Stimulated activated CD8-positive, alpha-beta memory T cell treated with anti-CD3 and anti-CD28 coated beads, Interleukin-12 subunit alpha, Interleukin-12 subunit beta, amount 100 ng/mL, for 1 hour (primary cell): ENCODE results near the gene PTF1A.

Source experiments
- DNase-seq: peaks from one replicate; pipeline ENCODE4 v3.0.0-alpha.2; 2020; ENCODE audit warnings: low read depth

PTF1A gene

DNA sequence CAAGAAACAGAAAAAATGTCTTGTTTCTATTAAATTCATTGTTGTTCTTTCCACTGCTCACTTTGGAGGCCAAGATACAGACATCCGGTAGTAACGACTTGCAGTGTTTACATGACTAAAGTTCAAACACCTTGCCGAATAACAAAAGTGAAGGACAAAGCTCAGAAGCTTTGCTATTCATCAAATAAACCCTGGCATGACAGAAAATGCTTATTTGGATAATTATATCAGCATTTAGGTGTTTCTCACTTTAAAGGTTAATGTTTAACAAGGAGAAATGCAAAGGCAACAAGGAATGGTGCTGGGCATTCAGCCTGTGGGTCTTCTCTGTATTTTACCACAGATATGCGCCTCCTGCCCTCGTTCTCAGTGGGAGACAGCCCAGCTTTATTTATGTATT lies 5.4 kb upstream of the PTF1A start:
- DNase-seq = no peak

DNA sequence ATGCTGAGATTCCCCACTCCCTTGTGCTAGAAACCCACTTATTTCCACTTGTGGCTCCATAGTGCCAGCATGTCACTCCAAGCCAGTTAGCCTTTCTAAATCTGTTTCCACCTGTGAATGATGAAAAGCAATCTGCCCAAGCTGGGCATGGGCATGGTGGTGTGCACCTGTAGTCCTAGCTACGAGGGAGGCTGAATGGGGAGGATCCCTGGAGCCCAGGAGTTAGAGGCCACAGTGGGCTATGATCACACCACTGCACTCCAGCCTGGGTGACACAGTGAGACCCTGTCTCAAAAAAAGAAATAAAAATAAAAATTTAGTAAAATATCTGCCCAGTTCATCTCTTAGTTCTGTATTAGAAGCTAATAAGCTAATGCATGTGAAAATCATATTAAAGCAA lies 5.0 kb upstream of the PTF1A start:
- DNase-seq = no peak

DNA sequence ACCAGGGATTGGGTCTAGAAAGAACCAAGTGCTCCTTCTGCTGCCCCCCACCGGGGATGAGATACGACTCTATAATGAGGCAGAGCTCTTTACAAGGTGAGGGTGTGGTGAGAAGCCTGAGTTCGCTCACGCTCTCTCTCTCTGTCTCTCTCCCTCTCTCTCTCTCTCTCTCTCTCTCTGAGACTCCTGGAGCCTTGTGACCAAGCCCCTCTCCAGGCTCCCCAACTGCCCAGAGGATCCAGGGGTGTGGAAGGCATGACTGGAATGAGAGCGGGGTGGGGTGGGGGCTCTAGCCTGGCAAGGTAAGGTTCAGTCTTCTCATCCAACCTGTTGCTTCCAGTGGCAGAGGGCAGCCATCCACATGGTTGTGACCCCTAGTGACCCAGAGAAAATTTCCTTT lies 3.1 kb upstream of the PTF1A start:
- DNase-seq = no peak

DNA sequence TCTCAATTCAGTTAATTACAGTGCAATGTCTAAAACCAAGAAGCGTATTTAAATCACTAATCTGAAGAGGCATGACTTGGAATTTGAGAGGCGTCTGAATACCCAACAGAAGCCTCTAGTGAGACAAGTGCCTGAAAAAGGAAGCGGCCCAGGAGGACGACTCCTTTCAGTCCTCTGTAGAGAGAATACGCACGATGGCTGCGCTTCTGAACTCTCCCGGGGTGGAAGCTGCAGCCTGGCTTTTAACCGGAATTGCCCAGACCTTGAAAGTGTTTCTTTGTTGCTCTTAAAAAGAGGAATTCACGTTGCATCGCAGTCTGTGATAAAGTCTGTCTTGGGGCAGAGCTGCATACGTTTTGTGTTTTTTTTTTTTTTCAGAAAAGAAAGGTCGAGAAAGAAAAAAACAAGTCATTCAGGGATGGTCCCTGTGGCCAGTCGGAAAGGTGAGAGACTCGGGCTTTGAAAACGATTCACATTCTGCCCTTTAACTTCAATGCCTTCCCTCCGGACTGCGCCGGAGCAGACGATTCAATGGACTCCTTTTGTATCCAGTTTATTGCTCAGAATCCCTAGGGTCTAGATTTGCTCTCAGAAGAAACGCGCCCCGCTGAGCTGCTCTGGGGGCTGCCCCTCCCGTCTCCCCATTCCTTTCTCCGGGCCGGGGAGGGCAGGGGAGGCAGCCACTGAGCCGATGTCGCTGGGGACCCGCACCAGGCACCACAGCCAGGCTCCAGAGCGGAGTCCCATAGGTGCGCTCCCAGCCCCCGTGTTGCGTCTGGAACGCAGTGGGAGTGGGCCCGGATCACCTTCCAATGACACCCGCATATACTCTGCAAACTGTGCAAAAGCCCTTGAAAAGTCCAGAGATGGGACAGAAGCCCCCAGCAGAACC lies 994 bp upstream of the PTF1A start:
- DNase-seq = no peak

DNA sequence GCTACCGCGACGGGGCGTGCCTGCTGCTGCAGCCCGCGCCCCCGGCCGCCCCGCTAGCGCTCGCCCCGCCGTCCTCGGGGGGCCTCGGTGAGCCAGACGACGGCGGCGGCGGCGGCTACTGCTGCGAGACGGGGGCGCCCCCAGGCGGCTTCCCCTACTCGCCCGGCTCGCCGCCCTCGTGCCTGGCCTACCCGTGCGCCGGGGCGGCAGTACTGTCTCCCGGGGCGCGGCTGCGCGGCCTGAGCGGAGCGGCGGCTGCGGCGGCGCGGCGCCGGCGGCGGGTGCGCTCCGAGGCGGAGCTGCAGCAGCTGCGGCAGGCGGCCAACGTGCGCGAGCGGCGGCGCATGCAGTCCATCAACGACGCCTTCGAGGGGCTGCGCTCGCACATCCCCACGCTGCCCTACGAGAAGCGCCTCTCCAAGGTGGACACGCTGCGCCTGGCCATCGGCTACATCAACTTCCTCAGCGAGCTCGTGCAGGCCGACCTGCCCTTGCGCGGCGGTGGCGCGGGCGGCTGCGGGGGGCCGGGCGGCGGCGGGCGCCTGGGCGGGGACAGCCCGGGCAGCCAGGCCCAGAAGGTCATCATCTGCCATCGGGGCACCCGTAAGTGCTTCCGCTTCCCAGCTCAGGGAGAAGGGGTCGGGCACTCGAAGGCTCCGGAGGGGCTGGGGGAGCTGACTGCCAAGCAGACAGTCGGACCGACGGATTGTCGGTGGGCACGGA lies 761 bp downstream of the PTF1A start:
- DNase-seq = no peak

DNA sequence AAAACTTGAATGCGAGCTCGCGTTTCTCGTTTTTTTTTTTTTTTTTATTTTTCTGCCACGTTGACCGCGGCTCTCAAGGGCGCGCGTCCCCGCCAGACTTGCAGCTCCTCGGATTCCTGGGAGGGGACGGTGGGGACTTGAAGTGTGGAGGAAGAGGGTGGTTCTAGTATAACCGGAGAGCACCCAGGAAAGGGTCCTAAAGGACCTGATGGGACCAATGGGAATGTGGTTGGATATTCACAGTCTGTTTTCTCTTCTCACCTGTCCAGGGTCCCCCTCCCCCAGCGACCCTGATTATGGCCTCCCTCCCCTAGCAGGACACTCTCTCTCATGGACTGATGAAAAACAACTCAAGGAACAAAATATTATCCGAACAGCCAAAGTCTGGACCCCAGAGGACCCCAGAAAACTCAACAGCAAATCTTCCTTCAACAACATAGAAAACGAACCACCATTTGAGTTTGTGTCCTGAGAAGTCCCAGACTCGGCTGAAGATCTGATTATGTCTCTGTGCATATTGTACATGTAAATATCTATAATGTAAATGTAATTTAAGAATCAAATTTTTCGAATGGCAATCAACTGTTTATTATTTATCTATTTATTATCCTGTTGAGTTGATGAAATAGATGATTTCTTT lies 1.4 kb downstream of the PTF1A start:
- DNase-seq = no peak

DNA sequence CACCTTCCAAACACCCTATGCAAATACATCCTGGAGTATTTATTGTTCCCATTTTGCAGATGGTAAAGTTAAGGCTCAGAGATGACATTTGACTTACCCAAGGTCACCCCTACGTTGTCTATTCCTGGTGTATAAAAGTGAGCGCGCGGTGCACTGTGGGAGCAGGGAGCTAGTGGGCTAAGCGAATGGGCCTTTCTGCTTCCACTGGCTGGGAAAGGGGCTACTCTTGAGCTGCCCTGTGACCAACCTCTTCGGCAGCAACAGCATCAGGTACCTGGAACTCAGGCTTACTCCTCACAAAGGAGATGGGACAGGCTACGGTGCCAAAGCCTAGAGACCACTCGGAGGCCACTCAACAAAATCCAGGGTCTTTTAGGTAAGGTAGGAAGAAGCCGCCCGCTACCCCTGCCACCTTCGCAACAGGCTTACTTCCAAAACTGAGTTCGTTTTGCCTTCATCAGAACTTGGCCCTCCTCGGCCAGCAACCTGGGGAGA lies 2.4 kb downstream of the PTF1A start:
- DNase-seq = no peak

DNA sequence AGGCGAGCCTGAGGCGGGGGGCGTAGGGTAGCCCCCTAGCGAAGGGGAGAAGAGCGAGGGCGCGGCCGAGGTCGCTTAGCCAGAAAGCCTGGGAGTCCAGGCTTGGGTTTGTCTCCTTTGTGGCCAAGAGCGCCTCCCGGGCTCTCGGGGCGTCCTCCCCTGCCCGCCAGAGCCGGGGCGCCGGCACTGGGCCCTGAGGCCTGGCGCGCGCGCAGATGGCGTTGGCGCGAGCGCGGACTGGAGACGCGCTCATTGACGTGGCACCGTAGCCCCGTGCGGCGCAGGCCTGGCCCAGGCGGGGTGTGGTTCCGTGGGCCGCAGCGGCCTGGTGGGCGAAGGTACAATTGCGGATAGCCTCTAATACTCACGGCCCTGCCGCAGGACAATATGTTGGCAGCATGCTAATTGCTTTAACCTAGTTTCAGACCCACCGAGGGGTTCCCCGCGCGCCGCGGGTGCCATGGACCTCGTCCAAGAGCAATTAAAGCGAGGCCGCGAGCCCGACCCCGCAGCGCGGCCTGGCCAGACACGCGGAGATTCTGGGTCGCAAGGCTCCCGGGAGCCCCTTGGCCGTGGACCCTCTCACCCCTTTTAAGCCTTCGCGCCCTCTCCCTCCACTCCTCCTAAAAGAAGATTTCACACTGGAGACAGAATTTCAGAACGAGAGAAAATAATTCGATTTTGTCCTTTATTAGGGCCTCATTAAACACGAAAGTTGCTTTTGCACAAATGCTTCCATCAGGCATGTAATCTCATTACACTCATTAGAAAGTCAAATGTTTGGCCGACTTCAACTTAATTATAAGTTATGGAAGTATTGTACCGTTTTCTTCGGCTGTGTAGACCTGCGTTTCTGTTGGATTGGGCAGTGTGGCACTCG lies 3.1 kb downstream of the PTF1A start:
- DNase-seq = no peak

DNA sequence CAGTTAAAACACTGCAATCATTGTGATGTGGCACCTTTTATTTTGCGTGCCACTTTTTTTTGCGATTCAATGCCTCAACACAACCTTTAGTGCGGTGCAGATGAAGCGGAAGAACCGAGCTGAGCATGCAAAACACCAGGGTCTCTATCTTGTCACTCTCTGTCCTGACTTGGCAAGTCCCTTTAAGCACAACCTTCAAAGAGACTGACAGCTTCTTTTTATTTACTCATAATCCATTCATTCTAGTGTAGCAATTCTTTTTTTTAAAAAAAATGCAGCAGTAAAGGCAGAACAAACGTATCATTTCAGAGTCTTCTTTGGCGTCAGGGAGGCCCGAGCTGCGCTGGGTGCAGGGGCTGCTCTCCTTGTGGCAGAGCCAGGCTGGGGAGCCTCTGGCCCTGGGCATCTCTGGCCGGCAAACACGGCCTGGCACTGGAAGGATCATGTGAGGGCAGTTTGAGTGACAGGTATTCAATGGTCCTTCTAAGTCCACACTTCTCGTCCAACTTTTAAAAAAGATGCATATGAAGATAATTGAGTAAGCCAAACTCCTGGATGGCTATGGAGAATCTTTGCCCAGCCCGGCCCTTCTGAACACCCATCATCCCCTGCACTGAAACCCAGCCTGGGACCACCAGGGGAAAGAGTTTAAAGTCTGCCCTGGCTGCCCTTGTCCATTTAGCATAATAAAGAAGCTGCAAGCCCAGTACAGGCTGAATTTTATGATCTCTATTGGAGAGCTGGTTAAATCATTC lies 3.9 kb downstream of the PTF1A start:
- DNase-seq = no peak

DNA sequence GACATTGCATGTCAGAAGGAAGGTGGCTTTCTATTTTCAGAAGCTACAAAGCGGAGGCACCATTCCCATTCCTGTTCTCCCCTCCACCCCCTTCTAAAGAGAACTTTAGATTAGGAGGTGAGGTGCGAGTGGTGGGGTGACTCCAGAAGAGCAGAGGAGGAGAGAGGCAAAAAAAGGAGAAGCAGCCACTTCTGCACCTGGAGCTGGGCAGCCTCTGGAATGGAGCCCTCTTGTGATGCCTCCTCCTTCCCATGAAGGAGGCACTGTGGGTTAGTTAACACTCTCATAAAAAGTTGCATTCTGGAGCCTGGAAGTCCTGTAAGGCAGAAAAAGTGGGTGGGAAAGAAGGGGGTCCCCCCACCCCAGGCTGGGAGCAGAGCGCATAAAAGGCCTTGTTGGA lies 4.8 kb downstream of the PTF1A start:
- DNase-seq = no peak

DNA sequence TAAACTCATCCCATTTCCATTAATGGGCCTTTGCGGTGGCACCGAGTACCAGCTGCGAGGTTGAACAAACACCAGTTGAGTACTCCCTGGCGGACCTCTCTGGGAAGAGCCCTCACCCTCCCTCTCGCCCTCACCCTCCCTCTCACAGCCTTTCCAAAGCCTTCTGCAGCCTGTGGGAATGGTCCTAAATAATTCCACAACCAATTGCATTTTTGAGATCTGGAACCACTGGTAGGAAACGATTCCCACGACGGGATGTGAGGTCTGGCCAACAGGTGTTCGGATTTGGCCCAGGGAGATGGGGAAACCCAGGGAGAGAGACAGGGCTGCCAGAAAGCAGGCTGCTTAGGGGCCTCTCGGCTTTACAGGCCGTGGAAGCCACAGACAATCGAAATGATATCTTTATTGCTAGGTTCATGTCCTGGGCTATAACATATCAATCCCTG lies 5.3 kb downstream of the PTF1A start:
- no peak for DNase-seq

DNA sequence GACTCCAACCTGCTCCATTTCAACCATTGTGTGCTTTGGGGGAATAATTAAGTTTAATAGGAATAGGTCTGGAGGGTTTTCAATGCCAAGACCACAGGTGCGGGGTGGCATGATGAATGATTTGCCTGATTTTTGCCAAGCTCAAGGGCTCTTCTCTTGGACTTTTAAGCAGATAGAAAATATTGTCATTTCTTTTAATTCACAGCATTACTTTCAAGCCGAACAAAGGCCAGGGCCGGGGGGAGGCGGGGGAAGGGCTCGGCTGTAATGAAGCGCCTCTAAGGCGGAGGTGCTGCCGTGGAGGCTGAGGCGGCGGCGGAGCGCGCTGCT lies 6.5 kb downstream of the PTF1A start:
- DNase-seq = no peak

DNA sequence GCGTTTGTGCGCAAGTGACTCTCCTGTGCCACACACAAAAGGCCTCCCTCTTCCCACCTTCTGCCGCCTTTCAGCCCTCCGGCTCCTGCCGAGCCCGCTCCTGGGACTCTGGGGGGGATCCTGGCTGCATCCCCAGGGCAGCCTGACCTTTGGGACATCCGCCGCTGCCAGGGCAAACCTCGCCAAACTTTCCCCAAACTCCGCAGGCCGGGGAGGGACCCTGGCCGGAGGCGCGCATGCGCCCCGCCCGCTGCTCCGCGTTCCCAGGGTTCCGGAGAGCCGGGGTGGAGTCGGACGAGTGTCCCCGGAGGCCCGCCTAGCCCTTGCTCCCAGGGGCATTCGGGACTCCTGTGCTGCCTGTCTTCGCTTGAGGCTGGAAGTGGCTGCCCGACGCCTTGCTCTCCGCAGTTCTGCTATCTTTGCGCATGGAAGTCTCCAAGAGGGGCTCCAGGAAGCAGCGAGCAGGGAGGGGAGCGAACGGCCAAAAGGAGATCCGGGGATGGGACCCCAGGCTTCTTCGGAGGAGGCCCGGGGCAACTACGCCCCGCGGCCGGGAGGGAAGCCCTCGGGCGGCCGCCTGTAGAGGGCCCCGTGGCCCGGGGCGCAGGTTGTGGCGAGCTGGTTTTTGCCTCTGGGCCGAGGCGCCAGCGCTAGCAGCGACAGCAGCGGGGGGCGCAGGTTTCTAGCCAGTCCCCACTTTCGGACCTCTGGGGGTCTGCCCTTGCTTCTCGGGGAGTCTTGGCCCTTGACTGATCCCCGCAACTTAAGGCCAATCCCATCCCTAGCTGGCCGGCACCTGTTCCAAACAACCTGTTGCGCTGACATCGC lies 7.0 kb downstream of the PTF1A start:
- no peak for DNase-seq

DNA sequence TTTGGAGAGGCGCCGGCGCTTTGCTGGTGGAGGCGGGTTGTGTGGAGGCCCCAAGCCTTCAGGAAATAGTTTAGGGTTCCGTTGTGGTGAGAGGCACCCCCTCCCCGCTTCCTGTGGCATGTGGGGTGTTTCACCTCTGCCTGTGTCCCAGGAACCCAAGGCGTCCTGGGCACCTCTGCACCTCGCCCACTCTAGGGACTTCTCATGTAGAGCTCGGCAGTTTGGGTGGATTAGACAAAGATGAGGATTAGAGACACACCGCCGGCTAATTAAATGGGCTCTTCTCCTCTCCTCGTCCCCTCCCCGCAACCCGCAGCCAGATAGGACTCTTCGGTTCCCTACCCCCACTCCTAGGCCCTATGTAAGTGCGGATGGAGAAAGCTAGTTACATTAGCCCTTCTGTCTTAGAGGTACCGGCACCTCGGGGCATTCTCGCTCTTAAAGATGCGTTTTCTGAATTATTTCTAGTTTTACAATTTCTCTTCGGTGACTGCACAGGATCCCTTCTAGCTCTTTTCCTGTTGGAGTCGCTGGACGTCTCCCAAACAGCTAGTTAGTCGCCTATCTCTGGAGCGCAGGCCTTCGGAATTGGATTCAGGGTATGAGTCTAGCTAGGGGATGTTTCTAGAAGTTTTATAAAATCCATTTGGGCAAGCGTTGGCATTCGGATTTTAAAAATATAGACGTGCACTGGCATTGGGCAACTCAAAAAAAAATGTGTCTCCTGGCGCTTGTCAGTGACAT lies 7.8 kb downstream of the PTF1A start:
- DNase-seq = no peak

DNA sequence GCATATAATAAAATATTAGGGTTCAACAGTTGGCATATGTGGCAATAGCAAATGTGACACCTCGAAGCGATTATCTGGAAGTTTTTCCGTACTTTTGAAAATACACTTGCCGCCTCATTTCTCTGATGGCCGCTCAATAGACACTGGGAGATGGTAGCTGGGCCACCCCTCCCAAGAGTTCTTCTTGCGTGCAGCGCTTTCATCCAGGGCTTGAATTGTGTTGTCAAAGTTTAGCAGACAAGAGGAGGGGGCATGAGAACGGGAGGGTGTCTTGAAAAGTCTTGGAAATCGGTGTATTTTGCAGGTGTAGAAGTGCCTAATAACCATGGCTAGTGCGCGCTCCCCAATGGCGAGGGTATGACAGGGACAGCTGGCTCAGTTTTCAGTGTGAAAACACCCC lies 8.5 kb downstream of the PTF1A start:
- no peak for DNase-seq

DNA sequence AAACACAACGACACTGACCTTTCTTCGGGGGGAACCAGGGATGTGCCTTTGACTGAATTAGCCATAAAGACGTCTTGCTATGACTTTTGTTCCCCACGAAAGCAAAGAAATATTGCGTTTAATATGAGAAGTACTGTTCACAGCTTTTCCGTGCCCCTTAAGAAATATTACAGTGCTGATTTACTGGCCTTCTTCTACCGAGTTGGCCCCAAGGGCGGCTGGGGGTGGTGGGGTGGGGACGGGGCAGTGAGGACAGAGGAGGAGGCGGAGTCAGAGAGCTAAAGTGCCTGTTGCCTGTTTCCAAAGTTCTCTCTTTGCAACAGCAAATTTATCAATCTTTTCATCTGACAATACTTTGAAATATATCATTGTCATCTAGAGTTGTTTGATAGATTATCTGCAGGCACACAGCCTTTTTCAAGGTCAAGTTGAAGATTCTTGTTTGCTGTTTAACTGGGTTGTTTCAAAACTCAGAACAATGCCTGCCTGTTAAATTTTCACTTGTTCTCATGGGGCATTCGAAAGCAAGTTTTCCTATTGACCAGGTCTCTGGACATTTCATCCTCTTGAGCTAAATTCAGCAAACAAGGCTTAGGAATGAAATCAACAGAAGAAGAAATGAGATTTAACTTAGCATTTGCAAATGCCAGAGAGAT lies 9.0 kb downstream of the PTF1A start:
- DNase-seq = no peak

DNA sequence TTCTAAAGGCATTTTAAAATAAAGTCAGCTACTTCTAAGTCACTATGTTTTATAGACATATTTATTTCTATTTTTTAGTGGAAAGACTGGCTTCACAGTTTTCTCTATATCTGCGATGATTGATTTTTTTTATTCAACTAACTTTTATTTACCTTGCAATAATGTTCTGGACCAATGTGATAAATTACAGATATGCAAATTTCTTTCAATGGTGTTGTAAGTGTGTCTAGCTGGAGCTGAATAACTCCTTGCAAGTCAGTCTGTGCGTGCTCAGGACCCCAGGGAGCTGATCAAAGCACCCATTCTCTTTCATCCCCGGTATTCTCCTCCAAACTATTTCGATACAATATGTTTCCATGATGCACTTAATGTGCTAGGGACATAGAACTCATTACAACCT lies 9.7 kb downstream of the PTF1A start:
- no peak for DNase-seq

DNA sequence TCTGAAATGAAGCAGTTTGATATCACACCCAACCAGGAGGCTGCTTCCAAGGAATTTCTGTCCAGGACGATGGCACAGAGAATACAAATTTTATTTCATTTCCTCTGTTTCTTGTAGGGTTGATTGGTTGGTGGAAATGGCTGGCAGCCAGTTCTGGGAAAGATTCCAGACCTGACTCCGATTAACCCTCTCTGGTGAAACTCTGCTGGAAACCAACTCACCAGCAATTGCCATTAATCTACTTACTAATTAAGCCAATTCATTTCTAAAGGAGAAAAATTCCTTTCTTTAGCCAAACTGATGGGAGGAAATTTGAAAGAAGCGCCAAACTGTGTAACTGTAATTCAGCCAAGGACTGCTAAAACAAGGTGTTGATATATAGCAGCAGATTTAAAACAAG lies 10.7 kb downstream of the PTF1A start:
- DNase-seq = no peak
